HepG2 (cell line): ENCODE measurements around the gene RBPMS2. TPM values are rescaled to one million over a fixed set of nuclear protein-coding genes. Genes with fewer than 3 reads are reported as not detected.

Source experiments
- ETS1 ChIP-seq: sonication (generic); formaldehyde crosslinking; IDR thresholded peaks from 2 replicates; pipeline ENCODE4 v1.4.0; 2020; ENCODE audit warnings: missing genetic modification reagents
- KLF6 ChIP-seq: IDR thresholded peaks from 2 replicates; pipeline ENCODE4 v1.8.0; 2016; ENCODE audit warnings: missing biosample characterization, missing genetic modification reagents
- MXI1 ChIP-seq: IDR thresholded peaks from 3 replicates; pipeline ENCODE4 v1.6.1; 2012; ENCODE audit warnings: low read depth, low read length, inconsistent platforms, borderline replicate concordance
- NFE2L2 ChIP-seq: fragments of 150-350 bp; IDR thresholded peaks from 2 replicates; pipeline ENCODE4 v1.6.1; 2014; ENCODE audit warnings: low read length
- SKI ChIP-seq: fragments of 450-650 bp; IDR thresholded peaks from one replicate; pipeline ENCODE4 v1.6.1; 2018; ENCODE audit warnings: mild to moderate bottlenecking; ENCODE audit not compliant: partially characterized antibody
- SNAPC5 ChIP-seq: sonication (generic); formaldehyde crosslinking; IDR thresholded peaks from 2 replicates; pipeline ENCODE4 v1.8.1; 2023; ENCODE audit warnings: mild to moderate bottlenecking, missing genetic modification reagents, borderline replicate concordance
- TFE3 ChIP-seq: IDR thresholded peaks from 2 replicates; pipeline ENCODE4 v1.6.1; 2016
- ZBTB43 ChIP-seq: sonication (generic); formaldehyde crosslinking; conservative IDR thresholded peaks from 2 replicates; pipeline ENCODE4 v1.4.0; 2020; ENCODE audit warnings: missing genetic modification reagents
- ZBTB46 ChIP-seq: sonication (generic); formaldehyde crosslinking; IDR thresholded peaks from 2 replicates; pipeline ENCODE4 v1.4.0; 2020; ENCODE audit warnings: mild to moderate bottlenecking, missing genetic modification reagents, borderline replicate concordance
- ZMAT3 ChIP-seq: sonication (generic); formaldehyde crosslinking; conservative IDR thresholded peaks from 2 replicates; pipeline ENCODE4 v1.7.0; 2021; ENCODE audit warnings: missing genetic modification reagents
- ZNF281 ChIP-seq: sonication (generic); formaldehyde crosslinking; IDR thresholded peaks from 2 replicates; pipeline ENCODE4 v1.4.0; 2020; ENCODE audit warnings: missing genetic modification reagents, borderline replicate concordance
- ZNF3 ChIP-seq: IDR thresholded peaks from 2 replicates; pipeline ENCODE4 v1.7.0; 2017; ENCODE audit warnings: inconsistent platforms
- ZNF331 ChIP-seq: sonication (generic); formaldehyde crosslinking; IDR thresholded peaks from 2 replicates; pipeline ENCODE4 v1.4.0; 2020; ENCODE audit warnings: missing genetic modification reagents
- ZNF335 ChIP-seq: sonication (generic); formaldehyde crosslinking; IDR thresholded peaks from 2 replicates; pipeline ENCODE4 v1.4.0; 2020; ENCODE audit warnings: missing genetic modification reagents
- ZNF503 ChIP-seq: sonication (generic); formaldehyde crosslinking; IDR thresholded peaks from 2 replicates; pipeline ENCODE4 v1.4.0; 2020; ENCODE audit warnings: missing genetic modification reagents
- ZNF558 ChIP-seq: sonication (generic); formaldehyde crosslinking; IDR thresholded peaks from 2 replicates; pipeline ENCODE4 v1.9.0; 2022; ENCODE audit warnings: mild to moderate bottlenecking, missing genetic modification reagents, borderline replicate concordance
- ZNF598 ChIP-seq: sonication (generic); formaldehyde crosslinking; IDR thresholded peaks from 2 replicates; pipeline ENCODE4 v1.5.1; 2020; ENCODE audit warnings: mild to moderate bottlenecking, missing genetic modification reagents, borderline replicate concordance
- ZNF720 ChIP-seq: sonication (generic); formaldehyde crosslinking; IDR thresholded peaks from 2 replicates; pipeline ENCODE4 v1.4.0; 2020; ENCODE audit warnings: missing genetic modification reagents
- polyA plus RNA-seq, 8 experiments: library from polyadenylated mRNA; depleted of rRNA in 3 of 8; stranded (reverse) in 7 of 8; unstranded in 1 of 8; fragments of >200 nt; fragmentation: Illumina TruSeq in 4 of 8; extraction: Trizol in 4 of 8; gene quantifications; 2 replicates each; pipeline versions ENCODE4 v1.2.1 to v1.2.3, GENCODE V29; 2011 to 2016; ENCODE audit warnings: low read depth in 4 of 8, missing spikeins in 1 of 8, mixed read lengths in 1 of 8; ENCODE audit not compliant: insufficient read depth in 1 of 8
- total RNA-seq, 5 experiments: library from RNA; depleted of rRNA; stranded (reverse); fragments of >200 nt; fragmentation: Illumina TruSeq; extraction: Trizol; gene quantifications; 2 replicates each; pipeline ENCODE4 v1.2.3, GENCODE V29; 2016; ENCODE audit warnings: low read depth in 1 of 5

The RBPMS2 gene
- total and polyA plus RNA-seq, 2 of the 13 experiments (the other 11 are each of a cell fraction or from before 2014, with no cell fraction given): 0.08 TPM; not detected in 1

GRCh38 chr15:64702816-64703631 lies 72.4 kb downstream of the RBPMS2 start (continued):
- TF ChIP-seq ZBTB46 (CRISPR knock-in tag) (no peak), SNAPC5 (peak; percentile 99), KLF6 (CRISPR knock-in tag) (peak; percentile 34; the same call in 1 of the 2 replicates), ZMAT3 (0 out of 2 replicates have a peak, but pooled peaks have one; percentile 43), ZNF558 (CRISPR knock-in tag) (no peak), ZNF331 (CRISPR knock-in tag) (peak; percentile 42; the same call in 1 of the 2 replicates), ZNF720 (CRISPR knock-in tag) (no peak), ZNF503 (0 out of 2 replicates have a peak, but pooled peaks have one; percentile 25), ZNF3 (CRISPR knock-in tag) (no peak), ETS1 (CRISPR knock-in tag) (no peak), MXI1 (peak; percentile 66; the same call in 1 of the 3 replicates), ZNF281 (CRISPR knock-in tag) (peak; percentile 95), NFE2L2 (no peak), SKI (no peak), ZBTB43 (CRISPR knock-in tag) (no peak), ZNF598 (0 out of 2 replicates have a peak, but pooled peaks have one; percentile 70), TFE3 (CRISPR knock-in tag) (peak; percentile 25; the same call in 1 of the 2 replicates), ZNF335 (no peak; the same call in 1 of the 2 replicates)
